H1 (cell line): Measurements from ENCODE around the gene MEF2B. TPM values are rescaled to one million over a fixed set of nuclear protein-coding genes. Genes with fewer than 3 reads are reported as not detected.

Experiments
- ASH2L ChIP-seq: fragments of 200-600, 300-600 bp; sonication (generic); IDR thresholded peaks from one replicate; pipeline ENCODE4 v1.7.1; 2017; ENCODE audit warnings: low read length
- CBX5 ChIP-seq: fragments of 300-800, 300-1000 bp; sonication (generic); IDR thresholded peaks from 2 replicates; pipeline ENCODE4 v1.7.1; 2016; ENCODE audit warnings: antibody characterized with exemption, low read length, low read depth
- CTCF ChIP-seq, 3 experiments: IDR thresholded peaks; 1 replicate in 2 of 3; 2 replicates in 1 of 3; pipeline versions ENCODE4 v1.5.1 to v1.6.1; 2011; ENCODE audit warnings: low read length in 3 of 3, mild to moderate bottlenecking in 3 of 3, inconsistent platforms in 2 of 3, low read depth in 1 of 3, moderate library complexity in 1 of 3; ENCODE audit not compliant: insufficient read depth in 1 of 3; ENCODE audit errors: control extremely low read depth in 1 of 3
- EGR1 ChIP-seq: IDR thresholded peaks from 2 replicates; pipeline ENCODE4 v1.6.1; 2011; ENCODE audit warnings: low read depth, low read length, borderline replicate concordance
- MAX ChIP-seq: IDR thresholded peaks from 2 replicates; pipeline ENCODE4 v1.6.1; 2012; ENCODE audit warnings: inconsistent platforms
- POU5F1 ChIP-seq: IDR thresholded peaks from 2 replicates; pipeline ENCODE4 v1.6.1; 2011; ENCODE audit warnings: low read depth, mild to moderate bottlenecking, low read length, moderate library complexity
- RBBP5 ChIP-seq: IDR thresholded peaks from 2 replicates; pipeline ENCODE4 v1.7.1; 2012; ENCODE audit warnings: low read depth, mild to moderate bottlenecking, inconsistent platforms, low read length, moderate library complexity, borderline replicate concordance
- SAP30 ChIP-seq: fragments of 300-600 bp; sonication (generic); IDR thresholded peaks from 2 replicates; pipeline ENCODE4 v1.7.1; 2012; ENCODE audit warnings: low read length, moderate library complexity, mild to moderate bottlenecking, inconsistent platforms; ENCODE audit not compliant: insufficient read depth, insufficient replicate concordance
- SIN3A ChIP-seq, 2 experiments: IDR thresholded peaks in 1 of 2; conservative IDR thresholded peaks in 1 of 2; 2 replicates each; pipeline ENCODE4 v1.6.1; 2011 to 2012; ENCODE audit warnings: low read length in 2 of 2, improper control_type of control experiment in 1 of 2, low read depth in 1 of 2, mild to moderate bottlenecking in 1 of 2
- polyA plus RNA-seq, 7 experiments: library from polyadenylated mRNA; depleted of rRNA in 3 of 7; stranded (reverse) in 5 of 7; unstranded in 2 of 7; fragments of >200 nt in 5 of 7; fragments of 200-250 nt in 2 of 7; gene quantifications; 1 replicate in 5 of 7; 2 replicates in 1 of 7; 4 replicates in 1 of 7; pipeline versions ENCODE4 v1.2.1 to v1.2.3, GENCODE V29; 2011 to 2013; ENCODE audit warnings: missing spikeins in 2 of 7, mixed read lengths in 2 of 7
- total RNA-seq: library from RNA; stranded (reverse); fragmentation: NEBNext Ultra II Directional; extraction: Animal tissue kit (Norgen Biotek cat#: 25700); gene quantifications from 2 replicates; pipeline ENCODE4 v1.2.1, GENCODE V29; 2021

MEF2B gene
- total and polyA plus RNA-seq, 2 of the 8 experiments (the other 6 are each of a cell fraction or from before 2014, with no cell fraction given) = 2.8 to 3.7 TPM

GRCh38 chr19:19181488-19181998 is 11.5 kb upstream of the MEF2B start (continued):
- TF ChIP-seq EGR1 (no peak), CTCF (IDR thresholded peaks at IDR 0.05; ENCODE audit: control extremely low read depth in 1 of 3, insufficient read depth in 1 of 3, low read depth in 1 of 3, low read length in 3 of 3) (no peak), POU5F1 (no peak), SAP30 (no peak), RBBP5 (no peak), ASH2L (no peak), CBX5 (no peak), MAX (no peak), SIN3A (conservative IDR thresholded peaks at IDR 0.05 in 1 of 2, IDR thresholded peaks at IDR 0.05 in 1 of 2; ENCODE audit: low read depth in 1 of 2, low read length in 2 of 2) (no peak)
- TF ChIP-seq, all 59 proteins: peak for 0
